GM12891 (cell line): ENCODE results near the gene MZB1.

ENCODE experiments used
- POU2F2 ChIP-seq: IDR thresholded peaks from 2 replicates; pipeline ENCODE4 v1.6.1; 2011; ENCODE audit warnings: low read depth, mild to moderate bottlenecking, control low read depth, low read length, moderate library complexity
- TAF1 ChIP-seq: IDR thresholded peaks from 2 replicates; pipeline ENCODE4 v1.6.1; 2011; ENCODE audit warnings: low read depth, low read length, control low read depth

DNA sequence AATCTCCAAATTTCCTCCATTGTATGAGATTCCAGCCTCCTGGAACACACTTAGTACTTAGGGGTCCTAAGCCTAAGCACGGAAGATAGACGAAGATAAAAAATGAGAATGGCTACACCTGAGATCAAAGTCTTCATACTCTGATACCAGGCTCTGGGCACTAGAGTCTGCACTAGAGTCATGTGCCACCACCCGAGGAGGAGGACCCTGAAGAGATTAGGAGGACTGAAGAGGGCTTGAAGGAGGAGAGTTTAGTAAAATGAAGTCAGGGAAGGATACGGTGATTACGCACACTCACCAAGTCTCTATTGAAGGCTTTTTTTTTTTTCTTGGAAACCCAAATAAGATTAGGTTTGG is 14.7 kb upstream of the MZB1 start:
- TF ChIP-seq TAF1, result no peak
- no peak for TF ChIP-seq POU2F2
